OCI-LY1 (cell line): ENCODE data around the gene HOXA4.

Experiments used
- H2AFZ ChIP-seq: fragments of 200-600 bp; sonication (generic), shearing (Covaris generic); 2 replicates; pipeline ENCODE4 v1.6.0; 2014; ENCODE audit warnings: antibody characterized with exemption, mild to moderate bottlenecking, low read length
- H3F3A ChIP-seq: fragments of 200-600 bp; sonication (generic), shearing (Covaris generic); 2 replicates; pipeline ENCODE4 v1.6.0; 2014; ENCODE audit warnings: mild to moderate bottlenecking, antibody characterized with exemption, low read length, moderate library complexity; ENCODE audit not compliant: insufficient read depth
- H3K27ac ChIP-seq: fragments of 200-600 bp; sonication (generic); 2 replicates; pipeline ENCODE4 v1.5.1; 2014; ENCODE audit warnings: low read length, mixed run types, mild to moderate bottlenecking, low read depth; ENCODE audit not compliant: poor library complexity, severe bottlenecking
- H3K27me3 ChIP-seq: fragments of 200-600 bp; sonication (generic); 2 replicates; pipeline ENCODE4 v1.6.0; 2014; ENCODE audit warnings: antibody characterized with exemption, mild to moderate bottlenecking, low read length, moderate library complexity; ENCODE audit not compliant: insufficient read depth
- H3K36me3 ChIP-seq: fragments of 200-600 bp; sonication (generic); 2 replicates; pipeline ENCODE4 v1.6.1; 2014; ENCODE audit warnings: mild to moderate bottlenecking, antibody characterized with exemption, low read length, moderate library complexity, mixed read lengths; ENCODE audit not compliant: insufficient read depth
- H3K4me1 ChIP-seq: fragments of 200-600 bp; sonication (generic); 2 replicates; pipeline ENCODE4 v1.5.1; 2014; ENCODE audit warnings: mild to moderate bottlenecking, low read length, moderate library complexity; ENCODE audit not compliant: insufficient read depth, severe bottlenecking
- H3K4me2 ChIP-seq: fragments of 200-600 bp; sonication (generic), shearing (Covaris generic); 2 replicates; pipeline ENCODE4 v1.6.1; 2014; ENCODE audit warnings: low read length
- H3K4me3 ChIP-seq: fragments of 200-600 bp; sonication (generic); 2 replicates; pipeline ENCODE4 v1.5.1; 2014; ENCODE audit warnings: low read length, low read depth, mild to moderate bottlenecking, mixed read lengths; ENCODE audit not compliant: poor library complexity, severe bottlenecking
- H3K79me2 ChIP-seq: fragments of 200-600 bp; shearing (Covaris generic); 2 replicates; pipeline ENCODE4 v1.6.1; 2016; ENCODE audit warnings: mixed run types, low read length, mixed read lengths; ENCODE audit not compliant: insufficient read depth
- H3K9ac ChIP-seq: fragments of 200-600 bp; sonication (generic), shearing (Covaris generic); 2 replicates; pipeline ENCODE4 v1.6.1; 2014; ENCODE audit warnings: mild to moderate bottlenecking, low read length, mixed read lengths
- H3K9me2 ChIP-seq: fragments of 200-600 bp; sonication (generic), shearing (Covaris generic); 2 replicates; pipeline ENCODE4 v1.6.1; 2014; ENCODE audit warnings: low read depth, mild to moderate bottlenecking, low read length, mixed read lengths
- H3K9me3 ChIP-seq: fragments of 200-600 bp; shearing (Covaris generic); 2 replicates; pipeline ENCODE4 v1.6.1; 2014; ENCODE audit warnings: low read length, mixed read lengths
- H4K20me1 ChIP-seq: fragments of 200-600 bp; sonication (generic), shearing (Covaris generic); 2 replicates; pipeline ENCODE4 v1.6.0; 2016; ENCODE audit warnings: mild to moderate bottlenecking, low read length; ENCODE audit not compliant: insufficient read depth
- CTCF ChIP-seq: fragments of 200-600 bp; sonication (generic), shearing (Covaris generic); IDR thresholded peaks from 2 replicates; pipeline ENCODE4 v1.5.1; 2017; ENCODE audit warnings: mild to moderate bottlenecking, antibody characterized with exemption, low read length, moderate library complexity, mixed read lengths
- EZH2 ChIP-seq: fragments of 200-600 bp; sonication (generic), shearing (Covaris generic); IDR thresholded peaks from 2 replicates; pipeline ENCODE4 v1.8.0; 2017; ENCODE audit warnings: borderline replicate concordance, mixed run types, mild to moderate bottlenecking, antibody characterized with exemption, low read length, moderate library complexity, mixed read lengths

Gene HOXA4

GRCh38 chr7:27129729-27130539, 623 bp downstream of the HOXA4 start:
- Histone ChIP-seq H3K27ac (no peak overlapping the region), H3K9ac (no peak overlapping the region), H4K20me1 (no peaks in the 10 kb centered on the region), H3F3A (no peaks in the 10 kb centered on the region), H3K9me2 (no peaks in the 10 kb centered on the region), H3K4me2 (no peak overlapping the region), H3K79me2 (no peaks in the 10 kb centered on the region), H3K27me3 (no peaks in the 10 kb centered on the region), H3K4me1 (no peaks in the 10 kb centered on the region), H3K9me3 (no peaks in the 10 kb centered on the region), H2AFZ (no peak overlapping the region), H3K4me3 (no peak overlapping the region), H3K36me3 (no peaks in the 10 kb centered on the region)
- TF ChIP-seq CTCF: no peak
- no peak for TF ChIP-seq EZH2

- no peak overlapping the region for H3K4me3 ChIP-seq
- H3K36me3 ChIP-seq: no peaks in the 10 kb centered on the region
- no peaks in the 10 kb centered on the region for H3K27me3 ChIP-seq
- no peaks in the 10 kb centered on the region for H3K4me1 ChIP-seq
- no peak overlapping the region for H3K27ac ChIP-seq
- no peak overlapping the region for H2AFZ ChIP-seq
- H3K9me2 ChIP-seq: no peaks in the 10 kb centered on the region
- TF ChIP-seq EZH2 (no peak), CTCF (no peak)
- H3K79me2 ChIP-seq: no peaks in the 10 kb centered on the region
- no peaks in the 10 kb centered on the region for H3K9me3 ChIP-seq
- H4K20me1 ChIP-seq: no peaks in the 10 kb centered on the region
- no peaks in the 10 kb centered on the region for H3F3A ChIP-seq
- H3K9ac ChIP-seq: no peak overlapping the region
- no peak overlapping the region for H3K4me2 ChIP-seq
Observed at GRCh38 chr7:27128776-27129728, 1.5 kb downstream of the HOXA4 start.

GRCh38 chr7:27128034-27128433, 2.5 kb downstream of the HOXA4 start:
- no peaks in the 10 kb centered on the region for H3K9me2 ChIP-seq
- H3K9me3 ChIP-seq: no peaks in the 10 kb centered on the region
- no peaks in the 10 kb centered on the region for H4K20me1 ChIP-seq
- no peaks in the 10 kb centered on the region for H3K27me3 ChIP-seq
- no peak overlapping the region for H3K9ac ChIP-seq
- H2AFZ ChIP-seq: no peak overlapping the region
- H3K79me2 ChIP-seq: no peaks in the 10 kb centered on the region
- no peaks in the 10 kb centered on the region for H3K4me1 ChIP-seq
- no peak overlapping the region for H3K4me3 ChIP-seq
- no peak overlapping the region for H3K27ac ChIP-seq
- H3F3A ChIP-seq: no peaks in the 10 kb centered on the region
- TF ChIP-seq EZH2: no peak
- no peak for TF ChIP-seq CTCF
- H3K4me2 ChIP-seq: no peak overlapping the region
- H3K36me3 ChIP-seq: no peaks in the 10 kb centered on the region
